MM.1S (cell line): Measurements from ENCODE around the gene TRNP1.

Source experiments
- DNase-seq: peaks from one replicate; pipeline ENCODE4 v3.0.0-alpha.2; 2015
- H2AFZ ChIP-seq: fragments of 300-600 bp; sonication (generic); 2 replicates; pipeline ENCODE4 v1.6.0; 2016; ENCODE audit warnings: antibody characterized with exemption, low read length
- H3F3A ChIP-seq: fragments of 300-600 bp; sonication (generic); 2 replicates; pipeline ENCODE4 v1.6.1; 2016; ENCODE audit warnings: mild to moderate bottlenecking, antibody characterized with exemption, low read length, moderate library complexity, mixed read lengths; ENCODE audit not compliant: insufficient read depth
- H3K27ac ChIP-seq: fragments of 300-600 bp; sonication (generic); 2 replicates; pipeline ENCODE4 v1.5.1; 2016; ENCODE audit warnings: mild to moderate bottlenecking, low read length
- H3K27me3 ChIP-seq: fragments of 300-600 bp; sonication (generic); replicated peaks from 2 replicates; pipeline ENCODE4 v1.6.0; 2016; ENCODE audit warnings: low read length; ENCODE audit not compliant: insufficient read depth
- H3K36me3 ChIP-seq: fragments of 300-600 bp; sonication (generic); replicated peaks from 2 replicates; pipeline ENCODE4 v1.6.1; 2016; ENCODE audit warnings: mild to moderate bottlenecking, low read length, mixed read lengths; ENCODE audit not compliant: insufficient read depth
- H3K4me1 ChIP-seq: fragments of 300-600 bp; sonication (generic); 2 replicates; pipeline ENCODE4 v1.6.1; 2016; ENCODE audit warnings: low read length, mixed read lengths
- H3K4me2 ChIP-seq: fragments of 300-600 bp; sonication (generic); 2 replicates; pipeline ENCODE4 v1.6.0; 2016; ENCODE audit warnings: low read depth, low read length
- H3K4me3 ChIP-seq: fragments of 300-600 bp; sonication (generic); 2 replicates; pipeline ENCODE4 v1.5.1; 2016; ENCODE audit warnings: low read length, mixed read lengths
- H3K79me2 ChIP-seq: fragments of 300-600 bp; sonication (generic); 2 replicates; pipeline ENCODE4 v1.6.1; 2016; ENCODE audit warnings: mixed run types, low read length, mixed read lengths
- H3K9ac ChIP-seq: fragments of 300-600 bp; sonication (generic); 2 replicates; pipeline ENCODE4 v1.6.1; 2016; ENCODE audit warnings: low read length, mixed read lengths
- H3K9me2 ChIP-seq: fragments of 300-600 bp; sonication (generic); replicated peaks from 2 replicates; pipeline ENCODE4 v1.6.1; 2016; ENCODE audit warnings: mild to moderate bottlenecking, low read length, mixed read lengths; ENCODE audit not compliant: insufficient read depth
- H3K9me3 ChIP-seq: fragments of 300-600 bp; sonication (generic); replicated peaks from 2 replicates; pipeline ENCODE4 v1.6.1; 2016; ENCODE audit warnings: mild to moderate bottlenecking, low read length, mixed read lengths; ENCODE audit not compliant: insufficient read depth
- H4K20me1 ChIP-seq: fragments of 300-600 bp; sonication (generic); 2 replicates; pipeline ENCODE4 v1.6.1; 2016; ENCODE audit warnings: mild to moderate bottlenecking, low read length, moderate library complexity, mixed read lengths; ENCODE audit not compliant: insufficient read depth
- CTCF ChIP-seq: fragments of 300-600 bp; sonication (generic); IDR thresholded peaks from 2 replicates; pipeline ENCODE4 v1.5.1; 2016; ENCODE audit warnings: antibody characterized with exemption, low read length, mixed read lengths
- EZH2 ChIP-seq: fragments of 300-600 bp; sonication (generic); optimal IDR thresholded peaks from 2 replicates; pipeline ENCODE3; 2017; ENCODE audit warnings: low read depth, mild to moderate bottlenecking, antibody characterized with exemption, low read length, mixed read lengths
- EZH2phosphoT487 ChIP-seq: fragments of 300-600 bp; sonication (generic); IDR thresholded peaks from 2 replicates; pipeline ENCODE4 v1.6.1; 2018; ENCODE audit warnings: antibody characterized with exemption, low read length

TRNP1 gene

GRCh38 chr1:26959270-26959669 lies 34.2 kb upstream of the TRNP1 start:
- Histone ChIP-seq H3K27me3 (peaks cover 7% of the 10 kb centered on the region; the same call in 1 of the 2 replicates), H2AFZ (no peak overlapping the region), H3K9me2 (no peaks in the 10 kb centered on the region), H3K9ac (no peak overlapping the region; the same call in 1 of the 2 replicates), H3K27ac (no peak overlapping the region), H3K4me3 (peak overlapping the region; percentile 98), H3K36me3 (no peaks in the 10 kb centered on the region), H3K9me3 (no peaks in the 10 kb centered on the region), H3F3A (peaks cover 4% of the 10 kb centered on the region; the same call in 1 of the 2 replicates), H3K79me2 (peaks cover 5% of the 10 kb centered on the region; the same call in 1 of the 2 replicates), H3K4me2 (peak overlapping the region; percentile 98), H3K4me1 (peaks cover 4% of the 10 kb centered on the region; the same call in 1 of the 2 replicates), H4K20me1 (no peaks in the 10 kb centered on the region)
- DNase-seq: no peak
- TF ChIP-seq EZH2 (no peak), EZH2phosphoT487 (no peak), CTCF (no peak)

GRCh38 chr1:26959722-26960624 lies 33.5 kb upstream of the TRNP1 start, which contains the start of gene KDF1:
Gene KDF1, minus strand, starts transcription at chr1:26960468. Its CDS starts 8,088 bp downstream, at chr1:26952380.
- H3K9me3 ChIP-seq: no peaks in the 10 kb centered on the region
- peak; percentile 82 for DNase-seq
- H3K9me2 ChIP-seq: no peaks in the 10 kb centered on the region
- peak within 1 kb of the TSS; percentile 85 for H2AFZ ChIP-seq
- peak within 1 kb of the TSS; percentile 98 for H3K4me2 ChIP-seq
- peaks cover 7% of the 10 kb centered on the region; the same call in 1 of the 2 replicates for H3K27me3 ChIP-seq
- no peaks in the 10 kb centered on the region for H3K36me3 ChIP-seq
- peak within 1 kb of the TSS; percentile 98 for H3K4me3 ChIP-seq
- peaks cover 5% of the 10 kb centered on the region; the same call in 1 of the 2 replicates for H3K79me2 ChIP-seq
- no peak for TF ChIP-seq EZH2
- TF ChIP-seq CTCF: no peak; the same call in 1 of the 2 replicates
- no peak for TF ChIP-seq EZH2phosphoT487
- no peak within 1 kb of the TSS for H3K27ac ChIP-seq
- peaks cover 4% of the 10 kb centered on the region; the same call in 1 of the 2 replicates for H3F3A ChIP-seq
- H3K9ac ChIP-seq: peak within 1 kb of the TSS; percentile 73
- no peaks in the 10 kb centered on the region for H4K20me1 ChIP-seq
- peaks cover 4% of the 10 kb centered on the region; the same call in 1 of the 2 replicates for H3K4me1 ChIP-seq

- TF ChIP-seq CTCF (no peak), EZH2phosphoT487 (no peak), EZH2 (no peak)
- peaks cover 5% of the 10 kb centered on the region; the same call in 1 of the 2 replicates for H3K79me2 ChIP-seq
- H3K27me3 ChIP-seq: peaks cover 7% of the 10 kb centered on the region; the same call in 1 of the 2 replicates
- peak overlapping the region; percentile 98 for H3K4me2 ChIP-seq
- H3K9me3 ChIP-seq: no peaks in the 10 kb centered on the region
- no peaks in the 10 kb centered on the region for H3K36me3 ChIP-seq
- peak overlapping the region; percentile 73; the same call in 1 of the 2 replicates for H3K9ac ChIP-seq
- peak overlapping the region; percentile 98 for H3K4me3 ChIP-seq
- peaks cover 4% of the 10 kb centered on the region; the same call in 1 of the 2 replicates for H3K4me1 ChIP-seq
- H3K9me2 ChIP-seq: no peaks in the 10 kb centered on the region
- no peak for DNase-seq
- no peak overlapping the region for H3K27ac ChIP-seq
- H3F3A ChIP-seq: peaks cover 4% of the 10 kb centered on the region; the same call in 1 of the 2 replicates
- peak overlapping the region; percentile 85 for H2AFZ ChIP-seq
- no peaks in the 10 kb centered on the region for H4K20me1 ChIP-seq
Measured at GRCh38 chr1:26960625-26960966, 32.9 kb upstream of the TRNP1 start.
